Putamen (tissue), 1 donor: ENCODE data around the gene SLC2A11.
"Not testable (repeated sequence)": the region's sequence is repeated elsewhere in the genome, so short reads cannot be mapped to it uniquely, and the experiment has no call there.

Experiments
- DNase-seq: peaks from one replicate; pipeline ENCODE4 v3.0.0-alpha.2; 2016; ENCODE audit warnings: low spot score

SLC2A11 gene

DNA sequence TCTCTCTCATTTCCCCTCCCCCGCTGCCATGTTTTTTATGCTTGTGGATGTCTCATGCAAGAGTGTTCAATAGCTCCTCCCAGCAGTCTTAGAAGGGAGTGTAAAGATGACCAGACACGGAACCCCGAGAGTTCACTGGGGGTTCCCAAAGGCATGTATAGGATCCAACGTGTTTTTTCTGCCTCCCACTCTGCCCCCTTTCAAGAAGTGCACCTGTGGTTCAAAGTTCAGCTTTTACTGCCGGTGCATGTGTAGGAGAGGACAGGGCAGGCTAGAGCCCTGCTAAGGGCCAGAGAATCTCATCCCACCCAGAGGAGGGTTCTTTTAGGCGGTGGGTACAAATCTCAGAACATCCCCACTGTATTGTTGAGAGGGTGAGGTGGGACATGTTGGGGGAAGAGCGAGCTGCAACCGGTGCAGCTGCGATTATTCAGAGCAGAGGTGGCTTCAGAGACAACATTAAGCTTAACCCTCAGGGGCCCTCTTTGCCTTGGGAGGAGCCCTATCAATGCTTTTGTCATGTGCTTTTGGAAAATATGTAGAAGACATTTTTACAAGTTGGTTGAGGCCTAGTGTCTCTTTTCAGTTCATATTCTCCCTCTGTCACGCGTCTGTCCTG is 51.0 kb downstream of the SLC2A11 start:
- no peak for DNase-seq

DNA sequence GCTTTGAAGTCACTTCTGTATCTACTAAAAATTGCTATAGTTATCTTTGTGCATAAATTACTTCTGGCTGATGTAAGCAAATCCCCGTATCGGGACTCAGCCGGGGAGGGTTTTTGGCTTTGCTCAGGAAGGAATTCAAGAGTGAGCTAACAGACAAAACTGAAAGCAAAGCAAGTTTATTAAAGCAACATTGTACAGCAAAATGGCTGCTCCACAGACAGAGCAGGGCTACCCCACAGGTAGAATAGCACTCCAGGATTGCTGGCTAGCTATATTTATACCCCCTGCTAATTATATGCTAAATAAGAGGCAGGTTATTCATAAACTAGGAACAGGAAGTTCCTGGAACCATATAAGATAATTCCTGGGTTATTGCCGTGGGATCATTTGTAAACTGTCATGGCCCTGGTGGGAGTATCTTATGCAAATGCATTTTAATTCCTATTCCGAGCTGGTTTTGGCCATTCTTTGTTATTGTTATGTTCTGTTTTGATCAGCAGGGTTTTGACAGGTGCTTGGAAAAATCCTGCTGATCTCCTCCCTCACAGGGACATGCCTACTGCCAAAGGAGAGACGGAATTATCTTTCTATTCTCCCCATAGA is 51.7 kb downstream of the SLC2A11 start:
- DNase-seq = no peak

DNA sequence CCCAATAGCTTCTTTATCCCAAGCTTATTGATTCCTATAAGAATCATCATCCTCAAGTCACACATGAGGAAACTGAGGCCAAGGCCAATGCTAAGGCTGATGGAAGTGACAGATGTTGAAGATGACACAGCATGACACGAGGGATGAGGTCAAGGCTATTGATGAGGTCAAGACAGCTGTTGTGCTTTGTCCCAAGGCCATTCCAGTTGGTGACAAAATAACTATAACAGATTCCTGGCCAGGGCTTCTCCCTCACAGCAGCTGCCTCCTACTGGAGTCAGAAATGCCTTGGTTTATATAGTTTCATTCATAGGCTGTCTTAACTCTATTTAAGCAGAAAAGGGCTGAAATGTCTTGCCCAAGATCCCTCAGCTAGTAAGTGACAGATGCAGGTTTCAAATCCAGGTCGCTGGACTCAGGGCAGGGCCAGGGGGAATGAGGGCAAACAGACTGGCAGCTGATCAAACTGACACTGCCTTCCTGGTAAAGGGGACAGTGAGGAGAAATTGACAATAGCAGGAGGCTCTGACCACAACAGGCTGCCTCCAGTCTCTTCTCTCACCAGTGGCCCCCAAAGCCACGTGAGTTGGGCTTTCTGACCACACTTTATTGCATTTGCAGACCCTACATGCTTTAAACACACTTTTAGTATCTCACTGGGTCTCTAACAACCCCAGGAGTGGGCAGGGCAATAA is 53.0 kb downstream of the SLC2A11 start:
- DNase-seq = no peak

DNA sequence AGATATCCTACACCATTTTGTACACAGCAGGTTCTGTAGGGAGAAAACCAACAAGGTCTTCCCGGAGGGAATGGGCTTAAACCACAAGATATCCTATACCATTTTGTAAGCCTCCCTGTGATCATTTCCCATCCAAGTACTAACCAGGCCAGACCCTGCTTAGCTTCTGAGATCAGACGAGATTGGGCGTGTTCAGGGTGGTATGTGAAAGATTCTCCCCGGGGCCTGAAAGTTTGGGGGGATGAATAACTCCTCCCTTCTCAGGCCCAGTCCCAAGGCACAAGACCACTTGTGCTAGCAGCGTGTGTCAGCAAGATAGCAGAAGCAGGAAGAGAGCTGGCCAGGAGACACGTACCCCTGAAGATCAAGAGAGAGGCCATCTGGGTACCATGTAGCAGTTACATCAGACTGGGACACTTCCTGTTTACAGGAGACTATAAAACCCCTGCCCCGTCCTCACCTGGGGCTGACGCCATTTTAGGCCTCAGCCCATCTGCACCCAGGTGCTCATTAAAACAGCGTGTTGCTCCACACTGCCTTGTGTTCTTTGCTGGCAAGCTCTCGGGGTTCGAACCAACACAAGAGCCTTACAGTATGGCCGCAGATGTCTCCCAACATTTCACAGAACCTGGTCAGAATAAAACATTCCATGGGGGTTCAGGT is 53.8 kb downstream of the SLC2A11 start:
- DNase-seq = no peak

DNA sequence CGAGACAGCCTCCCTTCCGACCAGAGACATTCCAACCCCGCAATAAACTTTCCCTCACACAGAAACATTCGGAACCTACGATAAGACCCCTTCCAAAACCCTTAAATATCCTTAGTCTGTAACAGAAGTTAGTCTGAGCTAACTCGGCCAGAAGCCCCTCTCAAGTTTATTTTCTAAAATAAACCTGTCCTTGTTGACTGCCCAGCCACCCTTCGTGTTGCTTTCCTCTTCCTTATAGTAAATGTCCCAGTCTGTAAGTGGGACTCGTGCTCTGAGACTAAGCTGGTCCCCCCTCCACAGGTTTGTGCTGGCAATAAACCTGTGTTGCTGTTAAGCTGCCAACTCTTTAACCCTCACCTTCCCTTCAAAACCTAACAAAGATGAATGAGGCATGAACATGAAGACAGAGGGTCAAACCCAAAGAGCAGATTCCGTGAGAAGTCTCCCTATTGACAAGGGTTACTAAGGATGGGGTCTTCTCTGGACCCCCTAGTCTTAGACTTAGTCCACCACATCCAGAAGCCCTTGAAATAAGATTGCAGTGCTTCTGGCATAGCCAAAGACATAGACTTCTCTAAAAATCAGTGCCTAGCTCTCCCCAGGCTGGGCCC is 54.7 kb downstream of the SLC2A11 start:
- DNase-seq = no peak

DNA sequence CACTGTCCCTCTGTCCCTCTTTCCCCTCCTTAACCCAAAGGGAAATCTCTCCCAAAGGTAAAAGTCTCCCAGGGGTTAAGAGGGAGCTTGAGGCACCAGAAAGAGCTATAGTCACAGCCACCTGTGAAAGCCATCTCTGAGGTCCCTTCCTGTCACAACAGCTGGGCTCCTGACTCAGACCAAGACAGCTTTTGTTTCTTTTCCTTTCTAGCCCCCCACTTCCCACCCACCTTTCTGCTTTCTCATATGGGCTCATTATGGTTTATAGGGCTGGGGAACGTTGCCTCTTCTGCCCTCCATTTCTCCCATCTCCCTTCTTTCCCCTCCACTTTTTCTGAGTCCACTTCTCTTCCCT is 55.6 kb downstream of the SLC2A11 start:
- no peak for DNase-seq

DNA sequence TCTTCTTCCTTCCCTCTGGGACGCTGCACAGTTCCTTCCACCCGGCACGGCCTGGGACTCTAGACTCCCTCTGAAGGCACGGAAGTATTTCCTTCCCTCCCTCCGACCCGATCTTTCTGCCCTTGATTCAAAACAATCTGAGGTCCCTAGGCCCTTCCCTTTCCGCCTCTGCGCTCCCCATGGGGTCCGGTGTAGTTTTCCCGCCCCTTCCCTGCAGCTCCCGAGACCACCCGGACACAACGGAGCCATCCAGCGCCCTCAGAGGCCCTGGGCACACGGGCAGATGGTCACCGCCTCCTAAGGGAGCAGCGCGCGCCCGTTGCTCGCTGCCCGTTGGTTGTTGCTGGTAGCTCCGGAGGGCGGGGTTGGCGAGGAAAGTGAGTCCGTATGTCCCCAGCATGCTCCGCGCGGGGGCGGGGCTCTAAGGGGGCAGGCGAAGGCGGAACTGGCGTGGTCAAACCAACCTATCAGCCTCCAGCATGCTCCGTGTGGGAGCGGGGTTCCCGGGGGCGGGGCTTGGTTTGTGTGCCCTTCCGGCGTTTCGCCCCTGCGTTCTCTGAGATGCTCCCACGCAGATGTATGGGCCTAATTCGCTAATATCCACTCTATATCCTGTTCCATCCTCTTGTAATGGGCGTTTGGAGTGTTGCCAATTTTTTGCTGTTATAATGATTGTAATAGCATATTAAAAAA is 56.1 kb downstream of the SLC2A11 start:
- peak; percentile 99 for DNase-seq

DNA sequence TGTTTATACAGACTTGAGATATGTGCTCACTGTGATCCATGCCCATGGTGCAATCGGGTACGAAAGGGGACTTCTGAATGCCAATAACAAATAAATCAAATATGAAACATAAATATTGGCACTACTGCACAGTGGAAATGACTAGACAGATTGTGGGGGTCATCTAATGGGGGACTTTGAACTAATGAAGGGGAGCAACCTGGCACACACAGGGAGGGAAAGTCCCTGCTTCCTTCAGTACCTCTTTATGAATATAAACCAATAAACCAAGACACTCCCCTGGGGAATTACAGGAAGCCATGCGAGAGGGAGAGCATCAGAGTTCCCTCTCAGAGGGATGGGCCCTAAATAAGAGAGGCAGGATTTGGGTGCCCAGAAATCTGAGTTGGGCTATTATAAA is 57.6 kb downstream of the SLC2A11 start:
- no peak for DNase-seq

DNA sequence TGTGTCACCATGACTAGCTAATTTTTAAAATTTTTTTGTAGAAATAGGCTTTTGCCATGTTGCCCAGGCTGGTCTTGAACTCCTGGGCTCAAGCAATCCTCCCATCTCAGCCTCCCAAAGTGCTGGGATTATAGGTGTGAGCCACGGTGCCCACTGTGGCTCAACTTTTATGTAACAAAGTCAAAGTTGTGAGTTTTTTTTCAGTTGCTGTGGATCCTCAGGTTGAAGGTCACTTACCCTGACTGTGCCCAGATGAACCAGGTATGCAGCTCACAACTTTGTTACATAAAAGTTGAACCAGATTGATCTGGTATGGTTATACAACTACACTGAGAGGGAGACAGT is 62.6 kb downstream of the SLC2A11 start:
- DNase-seq = not testable (repeated sequence)

DNA sequence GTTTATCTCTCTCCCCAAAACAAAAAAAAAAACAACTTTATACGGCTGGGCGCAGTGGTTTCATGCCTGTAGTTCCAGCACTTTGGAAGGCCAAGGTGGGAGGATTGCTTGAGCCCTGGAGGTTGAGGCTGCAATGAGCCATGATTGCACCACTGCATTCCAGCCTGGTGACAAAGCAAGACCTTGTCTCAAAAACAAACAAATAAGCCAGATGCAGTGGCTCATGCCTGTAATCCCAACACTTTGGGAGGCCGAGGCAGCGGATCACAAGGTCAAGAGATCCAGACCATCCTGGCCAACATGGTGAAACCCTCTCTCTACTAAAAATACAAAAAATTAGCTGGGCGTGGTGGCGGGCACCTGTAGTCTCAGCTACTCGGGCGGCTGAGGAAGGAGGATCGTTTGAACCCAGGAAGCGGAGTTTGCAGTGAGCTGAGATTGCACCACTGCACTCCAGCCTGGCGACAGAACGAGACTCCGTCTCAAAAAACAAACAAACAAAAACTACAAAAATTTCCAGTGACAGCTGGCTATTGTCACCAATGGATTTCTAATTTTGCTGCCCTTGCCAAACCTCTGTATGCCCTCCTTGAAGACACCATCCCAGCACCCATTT is 64.0 kb downstream of the SLC2A11 start:
- DNase-seq = not testable (repeated sequence)

DNA sequence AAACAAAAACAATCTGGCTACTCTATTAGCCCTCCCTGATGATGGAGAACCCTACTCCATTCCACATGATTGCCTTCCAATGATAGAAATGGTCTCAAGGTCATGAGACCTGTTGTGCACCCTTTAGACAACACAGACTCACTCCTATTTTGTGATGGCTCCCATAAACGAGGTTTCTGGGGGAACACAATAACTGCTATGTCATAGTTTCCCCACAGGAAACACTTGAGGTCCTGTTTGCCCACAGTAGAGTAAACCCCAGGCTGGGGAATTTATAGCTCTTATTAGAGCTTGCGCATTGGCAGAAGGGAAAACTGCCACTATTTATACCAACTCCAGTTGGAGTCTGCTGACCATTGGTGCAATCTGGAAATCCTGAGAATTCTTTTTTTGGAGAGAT is 65.2 kb downstream of the SLC2A11 start:
- DNase-seq = no peak

DNA sequence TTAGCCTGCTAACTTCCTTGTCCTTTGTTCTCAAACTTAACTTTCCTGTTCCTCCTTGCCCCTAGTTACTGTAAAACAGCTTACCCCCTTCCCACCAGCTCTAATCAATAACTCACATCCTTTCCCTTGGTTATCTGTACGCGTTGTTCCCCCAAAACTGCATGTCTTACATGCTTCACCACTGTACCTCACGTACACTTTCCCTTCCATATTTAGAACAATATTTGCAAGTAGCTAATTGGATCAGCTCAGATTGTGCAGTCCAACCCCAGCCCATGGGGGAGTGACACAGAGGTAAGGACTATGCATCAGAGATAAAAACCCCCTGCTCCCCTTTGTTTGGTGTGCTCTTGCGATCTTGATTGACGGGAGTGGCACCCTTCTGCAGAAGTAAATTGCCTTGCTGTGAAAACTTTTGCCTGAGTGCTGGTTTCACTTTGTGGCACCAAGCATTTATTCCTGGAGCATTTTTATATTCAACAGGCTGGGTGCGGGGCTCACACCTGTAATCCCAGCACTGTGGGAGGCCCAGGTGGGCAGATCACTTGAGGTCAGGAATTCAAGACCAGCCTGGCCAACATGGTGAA is 67.4 kb downstream of the SLC2A11 start:
- no peak for DNase-seq

DNA sequence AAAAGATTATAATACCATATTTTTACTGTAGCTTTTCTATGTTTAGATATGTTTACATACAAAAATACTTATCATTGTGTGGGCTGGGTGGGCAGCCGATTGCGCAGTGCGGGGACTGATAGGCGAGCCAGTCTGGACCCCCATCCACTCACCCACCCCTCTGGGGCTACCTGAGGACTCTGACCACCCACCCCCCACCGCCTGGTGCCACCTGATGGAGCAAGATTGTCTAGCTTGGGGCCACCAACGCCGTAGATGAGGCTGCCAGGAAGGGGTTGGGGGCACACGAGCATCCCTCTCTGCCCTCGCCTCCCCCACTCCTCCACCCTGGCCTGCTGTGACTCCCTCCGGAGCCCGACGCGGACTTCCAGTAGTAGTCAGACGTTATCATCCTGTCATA is 68.9 kb downstream of the SLC2A11 start:
- no peak for DNase-seq
